ENCODE data around the gene FOXR1. TPM values are rescaled to one million over a fixed set of nuclear protein-coding genes. Genes with fewer than 3 reads are reported as not detected.

The FOXR1 gene
- total and polyA plus RNA-seq, 2 of the 8 experiments (the other 6 are each of a cell fraction or from before 2014, with no cell fraction given): not detected

DNA sequence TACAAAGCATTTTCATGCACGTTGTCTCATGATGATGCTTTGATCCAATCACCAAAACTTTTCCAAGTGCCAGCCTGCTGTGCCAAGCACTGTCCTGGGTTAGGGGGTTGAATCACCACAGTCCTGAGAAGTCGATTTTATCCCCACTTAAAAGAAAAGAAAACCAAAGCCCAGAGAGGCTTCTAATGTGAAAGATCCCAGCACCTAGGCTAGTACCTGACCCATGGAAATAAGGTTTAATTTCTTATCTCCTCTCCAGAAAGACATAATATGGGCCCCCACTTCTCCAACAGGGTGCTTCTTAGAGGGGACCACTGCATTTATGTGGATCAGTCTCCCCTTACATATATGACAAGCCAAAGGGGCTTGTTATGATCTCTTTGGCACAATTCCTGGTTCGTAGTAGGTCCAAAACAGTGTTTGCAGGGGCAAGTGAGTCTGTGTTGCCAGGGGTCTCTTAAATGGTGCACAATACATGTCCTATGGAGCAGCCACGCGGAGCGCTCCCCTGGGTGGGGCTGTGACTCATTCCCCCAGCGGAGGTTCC lies 43.9 kb upstream of the FOXR1 start (continued):
- TF ChIP-seq, protein P1, sequence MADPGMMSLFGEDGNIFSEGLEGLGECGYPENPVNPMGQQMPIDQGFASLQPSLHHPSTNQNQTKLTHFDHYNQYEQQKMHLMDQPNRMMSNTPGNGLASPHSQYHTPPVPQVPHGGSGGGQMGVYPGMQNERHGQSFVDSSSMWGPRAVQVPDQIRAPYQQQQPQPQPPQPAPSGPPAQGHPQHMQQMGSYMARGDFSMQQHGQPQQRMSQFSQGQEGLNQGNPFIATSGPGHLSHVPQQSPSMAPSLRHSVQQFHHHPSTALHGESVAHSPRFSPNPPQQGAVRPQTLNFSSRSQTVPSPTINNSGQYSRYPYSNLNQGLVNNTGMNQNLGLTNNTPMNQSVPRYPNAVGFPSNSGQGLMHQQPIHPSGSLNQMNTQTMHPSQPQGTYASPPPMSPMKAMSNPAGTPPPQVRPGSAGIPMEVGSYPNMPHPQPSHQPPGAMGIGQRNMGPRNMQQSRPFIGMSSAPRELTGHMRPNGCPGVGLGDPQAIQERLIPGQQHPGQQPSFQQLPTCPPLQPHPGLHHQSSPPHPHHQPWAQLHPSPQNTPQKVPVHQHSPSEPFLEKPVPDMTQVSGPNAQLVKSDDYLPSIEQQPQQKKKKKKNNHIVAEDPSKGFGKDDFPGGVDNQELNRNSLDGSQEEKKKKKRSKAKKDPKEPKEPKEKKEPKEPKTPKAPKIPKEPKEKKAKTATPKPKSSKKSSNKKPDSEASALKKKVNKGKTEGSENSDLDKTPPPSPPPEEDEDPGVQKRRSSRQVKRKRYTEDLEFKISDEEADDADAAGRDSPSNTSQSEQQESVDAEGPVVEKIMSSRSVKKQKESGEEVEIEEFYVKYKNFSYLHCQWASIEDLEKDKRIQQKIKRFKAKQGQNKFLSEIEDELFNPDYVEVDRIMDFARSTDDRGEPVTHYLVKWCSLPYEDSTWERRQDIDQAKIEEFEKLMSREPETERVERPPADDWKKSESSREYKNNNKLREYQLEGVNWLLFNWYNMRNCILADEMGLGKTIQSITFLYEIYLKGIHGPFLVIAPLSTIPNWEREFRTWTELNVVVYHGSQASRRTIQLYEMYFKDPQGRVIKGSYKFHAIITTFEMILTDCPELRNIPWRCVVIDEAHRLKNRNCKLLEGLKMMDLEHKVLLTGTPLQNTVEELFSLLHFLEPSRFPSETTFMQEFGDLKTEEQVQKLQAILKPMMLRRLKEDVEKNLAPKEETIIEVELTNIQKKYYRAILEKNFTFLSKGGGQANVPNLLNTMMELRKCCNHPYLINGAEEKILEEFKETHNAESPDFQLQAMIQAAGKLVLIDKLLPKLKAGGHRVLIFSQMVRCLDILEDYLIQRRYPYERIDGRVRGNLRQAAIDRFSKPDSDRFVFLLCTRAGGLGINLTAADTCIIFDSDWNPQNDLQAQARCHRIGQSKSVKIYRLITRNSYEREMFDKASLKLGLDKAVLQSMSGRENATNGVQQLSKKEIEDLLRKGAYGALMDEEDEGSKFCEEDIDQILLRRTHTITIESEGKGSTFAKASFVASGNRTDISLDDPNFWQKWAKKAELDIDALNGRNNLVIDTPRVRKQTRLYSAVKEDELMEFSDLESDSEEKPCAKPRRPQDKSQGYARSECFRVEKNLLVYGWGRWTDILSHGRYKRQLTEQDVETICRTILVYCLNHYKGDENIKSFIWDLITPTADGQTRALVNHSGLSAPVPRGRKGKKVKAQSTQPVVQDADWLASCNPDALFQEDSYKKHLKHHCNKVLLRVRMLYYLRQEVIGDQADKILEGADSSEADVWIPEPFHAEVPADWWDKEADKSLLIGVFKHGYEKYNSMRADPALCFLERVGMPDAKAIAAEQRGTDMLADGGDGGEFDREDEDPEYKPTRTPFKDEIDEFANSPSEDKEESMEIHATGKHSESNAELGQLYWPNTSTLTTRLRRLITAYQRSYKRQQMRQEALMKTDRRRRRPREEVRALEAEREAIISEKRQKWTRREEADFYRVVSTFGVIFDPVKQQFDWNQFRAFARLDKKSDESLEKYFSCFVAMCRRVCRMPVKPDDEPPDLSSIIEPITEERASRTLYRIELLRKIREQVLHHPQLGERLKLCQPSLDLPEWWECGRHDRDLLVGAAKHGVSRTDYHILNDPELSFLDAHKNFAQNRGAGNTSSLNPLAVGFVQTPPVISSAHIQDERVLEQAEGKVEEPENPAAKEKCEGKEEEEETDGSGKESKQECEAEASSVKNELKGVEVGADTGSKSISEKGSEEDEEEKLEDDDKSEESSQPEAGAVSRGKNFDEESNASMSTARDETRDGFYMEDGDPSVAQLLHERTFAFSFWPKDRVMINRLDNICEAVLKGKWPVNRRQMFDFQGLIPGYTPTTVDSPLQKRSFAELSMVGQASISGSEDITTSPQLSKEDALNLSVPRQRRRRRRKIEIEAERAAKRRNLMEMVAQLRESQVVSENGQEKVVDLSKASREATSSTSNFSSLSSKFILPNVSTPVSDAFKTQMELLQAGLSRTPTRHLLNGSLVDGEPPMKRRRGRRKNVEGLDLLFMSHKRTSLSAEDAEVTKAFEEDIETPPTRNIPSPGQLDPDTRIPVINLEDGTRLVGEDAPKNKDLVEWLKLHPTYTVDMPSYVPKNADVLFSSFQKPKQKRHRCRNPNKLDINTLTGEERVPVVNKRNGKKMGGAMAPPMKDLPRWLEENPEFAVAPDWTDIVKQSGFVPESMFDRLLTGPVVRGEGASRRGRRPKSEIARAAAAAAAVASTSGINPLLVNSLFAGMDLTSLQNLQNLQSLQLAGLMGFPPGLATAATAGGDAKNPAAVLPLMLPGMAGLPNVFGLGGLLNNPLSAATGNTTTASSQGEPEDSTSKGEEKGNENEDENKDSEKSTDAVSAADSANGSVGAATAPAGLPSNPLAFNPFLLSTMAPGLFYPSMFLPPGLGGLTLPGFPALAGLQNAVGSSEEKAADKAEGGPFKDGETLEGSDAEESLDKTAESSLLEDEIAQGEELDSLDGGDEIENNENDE (IDR thresholded peaks at IDR 0.05; ENCODE audit: insufficient replicate concordance, low read length): no peak
- TF ChIP-seq TAF1 (IDR thresholded peaks at IDR 0.05; ENCODE audit: low read depth, low read length): no peak
- TF ChIP-seq SP2 (IDR thresholded peaks at IDR 0.05; ENCODE audit: low read length): no peak
- no peak for TF ChIP-seq JUND (IDR thresholded peaks at IDR 0.05; ENCODE audit: low read length)
- no peak for TF ChIP-seq CHD2 (IDR thresholded peaks at IDR 0.05; ENCODE audit: low read length)
- no peak for TF ChIP-seq SIX5 (IDR thresholded peaks at IDR 0.05; ENCODE audit: low read depth, low read length)
- TF ChIP-seq HDAC6 (IDR thresholded peaks at IDR 0.05; ENCODE audit: low read depth, low read length): no peak

Data from H1 (cell line).